LNCaP clone FGC (cell line): ENCODE results near the gene NAA16.

ENCODE experiments used
- DNase-seq: peaks from one replicate; pipeline ENCODE4 v3.0.0-alpha.2; 2011; ENCODE audit warnings: low read depth
- H3K4me3 ChIP-seq: 2 replicates; pipeline ENCODE4 v1.5.1; 2011; ENCODE audit warnings: mild to moderate bottlenecking, low read depth, low read length, control low read depth
- TF ChIP-seq, protein P1 (sequence below): IDR thresholded peaks from 2 replicates; pipeline ENCODE4 v1.5.1; 2012; ENCODE audit warnings: mild to moderate bottlenecking; ENCODE audit not compliant: control insufficient read depth, insufficient read depth; ENCODE audit errors: extremely low read depth

The NAA16 gene

DNA sequence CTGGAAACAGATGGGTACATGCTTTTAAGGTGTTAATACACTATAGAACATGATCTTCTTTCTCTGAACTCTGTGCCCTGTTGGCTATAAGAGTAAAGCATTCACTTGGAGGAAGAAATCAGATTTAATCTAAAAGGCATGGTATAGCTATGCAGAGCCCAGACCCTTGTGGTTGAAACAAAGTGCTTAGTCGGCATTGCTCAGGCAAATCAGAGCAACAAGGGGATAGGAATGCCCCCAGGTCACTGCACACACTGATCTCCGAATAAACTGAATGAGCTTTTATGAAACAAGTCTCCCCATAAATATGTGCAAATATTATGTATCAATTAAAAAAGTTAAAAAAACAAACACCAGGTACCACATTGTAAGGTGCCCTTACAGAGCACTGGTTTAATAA lies 94.3 kb downstream of the NAA16 start:
- TF ChIP-seq, protein P1, sequence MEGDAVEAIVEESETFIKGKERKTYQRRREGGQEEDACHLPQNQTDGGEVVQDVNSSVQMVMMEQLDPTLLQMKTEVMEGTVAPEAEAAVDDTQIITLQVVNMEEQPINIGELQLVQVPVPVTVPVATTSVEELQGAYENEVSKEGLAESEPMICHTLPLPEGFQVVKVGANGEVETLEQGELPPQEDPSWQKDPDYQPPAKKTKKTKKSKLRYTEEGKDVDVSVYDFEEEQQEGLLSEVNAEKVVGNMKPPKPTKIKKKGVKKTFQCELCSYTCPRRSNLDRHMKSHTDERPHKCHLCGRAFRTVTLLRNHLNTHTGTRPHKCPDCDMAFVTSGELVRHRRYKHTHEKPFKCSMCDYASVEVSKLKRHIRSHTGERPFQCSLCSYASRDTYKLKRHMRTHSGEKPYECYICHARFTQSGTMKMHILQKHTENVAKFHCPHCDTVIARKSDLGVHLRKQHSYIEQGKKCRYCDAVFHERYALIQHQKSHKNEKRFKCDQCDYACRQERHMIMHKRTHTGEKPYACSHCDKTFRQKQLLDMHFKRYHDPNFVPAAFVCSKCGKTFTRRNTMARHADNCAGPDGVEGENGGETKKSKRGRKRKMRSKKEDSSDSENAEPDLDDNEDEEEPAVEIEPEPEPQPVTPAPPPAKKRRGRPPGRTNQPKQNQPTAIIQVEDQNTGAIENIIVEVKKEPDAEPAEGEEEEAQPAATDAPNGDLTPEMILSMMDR: no peak
- no peak overlapping the region for H3K4me3 ChIP-seq
- DNase-seq: no peak

DNA sequence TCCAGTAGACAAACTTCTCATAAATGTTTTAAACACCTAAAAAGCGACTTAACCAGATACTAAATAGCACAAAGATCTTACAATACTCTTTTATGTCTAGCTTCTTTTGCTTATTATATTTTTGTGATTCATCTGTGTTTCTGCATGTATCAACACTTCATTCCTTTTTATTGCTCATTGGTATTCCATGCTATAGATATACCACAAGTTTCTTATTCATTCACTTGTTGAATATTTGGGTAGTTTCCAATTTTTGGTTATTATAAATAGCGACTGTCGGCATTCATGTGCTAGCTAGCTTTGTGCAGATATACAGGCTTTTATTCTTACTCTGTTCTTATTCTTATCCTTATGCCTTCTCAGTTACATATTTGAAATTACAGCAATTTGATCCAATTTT lies 96.3 kb downstream of the NAA16 start:
- TF ChIP-seq, protein P1: no peak
- no peak overlapping the region for H3K4me3 ChIP-seq
- no peak for DNase-seq

DNA sequence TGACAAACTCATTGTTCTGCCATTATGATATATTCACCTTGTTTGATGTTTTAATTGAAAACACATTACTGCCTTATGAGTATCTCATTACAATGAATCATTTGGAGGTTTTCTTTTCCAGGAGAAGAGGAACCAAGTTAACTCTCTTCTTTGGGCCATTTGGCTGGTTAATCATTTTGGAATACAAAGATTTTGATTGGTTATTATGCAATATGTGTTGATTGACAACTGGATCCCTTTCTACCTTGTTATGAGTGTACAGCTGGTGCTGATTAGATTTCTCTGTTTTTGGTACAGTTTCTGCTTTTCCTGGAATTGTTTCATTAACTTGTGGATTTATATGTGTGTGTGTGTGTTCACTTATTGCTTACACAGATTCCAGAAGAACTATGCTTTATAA lies 97.1 kb downstream of the NAA16 start:
- TF ChIP-seq, protein P1: no peak
- DNase-seq: no peak
- no peak overlapping the region for H3K4me3 ChIP-seq

- no peak overlapping the region for H3K4me3 ChIP-seq
- no peak for DNase-seq
- TF ChIP-seq, protein P1: no peak
These were observed 97.7 kb downstream of the NAA16 start for GRCh38 chr13:41408746-41409145.

- no peak overlapping the region for H3K4me3 ChIP-seq
- TF ChIP-seq, protein P1: no peak
- no peak for DNase-seq
These were observed 98.5 kb downstream of the NAA16 start for GRCh38 chr13:41409611-41410010.

DNA sequence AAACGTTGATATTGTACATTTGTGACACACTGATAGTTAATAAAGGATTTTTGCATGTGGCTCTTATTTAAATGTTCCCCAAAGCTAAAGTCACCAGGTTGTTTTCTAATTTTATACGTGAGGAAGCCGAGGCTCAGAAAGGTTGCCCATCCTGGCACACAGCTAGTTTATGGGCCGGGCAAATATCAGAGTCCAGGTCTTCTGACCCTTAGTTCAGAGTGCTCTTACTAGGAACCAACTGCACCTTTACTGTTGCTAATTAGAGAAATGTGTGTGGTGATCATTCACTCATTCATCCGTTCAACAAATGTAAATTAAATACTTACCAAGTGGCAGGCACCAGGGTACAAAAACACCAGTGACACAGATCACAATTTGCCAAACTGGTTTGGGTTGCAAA lies 100.0 kb downstream of the NAA16 start:
- TF ChIP-seq, protein P1: no peak
- no peak overlapping the region for H3K4me3 ChIP-seq
- no peak for DNase-seq

DNA sequence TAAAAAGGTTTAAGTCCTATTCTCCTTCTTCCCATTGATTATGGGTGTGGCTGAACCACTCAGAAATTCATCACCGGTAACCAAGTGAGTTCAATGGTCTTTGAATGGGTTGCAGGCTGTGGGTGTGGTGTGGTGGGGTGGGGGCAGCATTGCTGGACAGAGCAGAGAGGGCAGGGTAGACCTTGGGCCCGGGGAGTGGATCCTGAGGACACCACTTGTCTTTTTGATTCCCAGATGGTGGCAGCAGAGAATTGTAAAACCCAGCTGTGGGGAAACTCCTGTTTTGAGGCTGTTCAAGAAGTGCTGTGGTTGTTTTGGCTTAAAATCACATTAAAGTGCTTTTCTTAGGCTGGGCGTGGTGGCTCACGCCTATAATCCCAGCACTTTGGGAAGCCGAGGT lies 100.5 kb downstream of the NAA16 start:
- H3K4me3 ChIP-seq: no peak overlapping the region
- no peak for DNase-seq
- TF ChIP-seq, protein P1: peak; percentile 49
